ENCODE measurements around the gene ITCH.

ITCH gene

GRCh38 chr20:34538671-34539123 is 175.6 kb downstream of the ITCH start:
- TF ChIP-seq, protein P1, sequence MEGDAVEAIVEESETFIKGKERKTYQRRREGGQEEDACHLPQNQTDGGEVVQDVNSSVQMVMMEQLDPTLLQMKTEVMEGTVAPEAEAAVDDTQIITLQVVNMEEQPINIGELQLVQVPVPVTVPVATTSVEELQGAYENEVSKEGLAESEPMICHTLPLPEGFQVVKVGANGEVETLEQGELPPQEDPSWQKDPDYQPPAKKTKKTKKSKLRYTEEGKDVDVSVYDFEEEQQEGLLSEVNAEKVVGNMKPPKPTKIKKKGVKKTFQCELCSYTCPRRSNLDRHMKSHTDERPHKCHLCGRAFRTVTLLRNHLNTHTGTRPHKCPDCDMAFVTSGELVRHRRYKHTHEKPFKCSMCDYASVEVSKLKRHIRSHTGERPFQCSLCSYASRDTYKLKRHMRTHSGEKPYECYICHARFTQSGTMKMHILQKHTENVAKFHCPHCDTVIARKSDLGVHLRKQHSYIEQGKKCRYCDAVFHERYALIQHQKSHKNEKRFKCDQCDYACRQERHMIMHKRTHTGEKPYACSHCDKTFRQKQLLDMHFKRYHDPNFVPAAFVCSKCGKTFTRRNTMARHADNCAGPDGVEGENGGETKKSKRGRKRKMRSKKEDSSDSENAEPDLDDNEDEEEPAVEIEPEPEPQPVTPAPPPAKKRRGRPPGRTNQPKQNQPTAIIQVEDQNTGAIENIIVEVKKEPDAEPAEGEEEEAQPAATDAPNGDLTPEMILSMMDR (IDR thresholded peaks at IDR 0.05; ENCODE audit: insufficient read depth, low read length, missing control alignments), result peak; percentile 89
- CTCF ChIA-PET, result interaction anchor here (0.6 to 4.0 kb wide), 23 partner anchors 9 to 344 kb away, joined by 3 to 33 read pairs (median 5); partner anchors contain the start of genes DYNLRB1, ITCH and MAP1LC3A
- no peak for DNase-seq (ENCODE audit: low read depth, low spot score)
- H3K4me3 ChIP-seq (ENCODE audit: low read depth, low read length), result no peak overlapping the region
- POLR2A ChIA-PET, result no interaction called here

- CTCF ChIA-PET, result interaction anchor here (0.6 to 4.0 kb wide), 15 partner anchors 9 to 230 kb away, joined by 3 to 33 read pairs (median 9); partner anchors contain the start of genes DYNLRB1 and MAP1LC3A
- TF ChIP-seq, protein P1 (IDR thresholded peaks at IDR 0.05; ENCODE audit: insufficient read depth, low read length, missing control alignments), result no peak
- DNase-seq (ENCODE audit: low read depth, low spot score), result no peak
- POLR2A ChIA-PET, result no interaction called here
- H3K4me3 ChIP-seq (ENCODE audit: low read depth, low read length), result no peak overlapping the region
These were observed 176.7 kb downstream of the ITCH start for GRCh38 chr20:34539756-34540155.

DNA sequence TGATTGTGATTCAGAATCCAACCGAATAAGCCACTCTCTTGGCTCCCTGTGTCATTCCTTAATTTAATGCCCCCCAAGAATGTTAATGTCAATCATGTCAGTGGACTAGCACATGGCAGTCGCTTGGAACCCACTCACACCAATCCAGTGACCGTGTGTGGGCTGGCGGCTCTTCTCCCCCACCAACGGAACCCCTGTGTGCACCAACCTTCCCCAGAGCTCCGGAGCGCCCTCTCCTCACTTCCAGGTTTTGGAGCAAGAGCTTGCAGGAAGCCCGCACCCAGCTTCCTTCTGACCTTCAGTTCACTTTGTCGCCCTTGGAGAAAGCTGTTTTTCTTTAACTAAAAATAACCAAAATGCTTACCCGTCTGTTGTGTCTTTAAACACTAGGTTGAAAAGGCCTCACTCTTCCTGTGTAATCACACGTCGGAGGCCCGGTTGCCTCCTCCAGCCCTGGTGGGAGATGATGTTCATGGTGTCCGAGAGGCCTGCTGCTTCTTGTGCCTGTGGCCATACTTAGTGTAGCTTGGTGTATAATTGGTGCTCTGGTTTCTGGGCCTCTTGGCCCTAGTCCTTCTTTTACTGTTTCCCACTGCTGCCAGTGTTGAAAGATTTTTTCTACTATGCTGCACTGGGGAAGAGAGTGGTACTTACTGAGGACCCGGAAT is 177.7 kb downstream of the ITCH start:
- TF ChIP-seq, protein P1 (IDR thresholded peaks at IDR 0.05; ENCODE audit: insufficient read depth, low read length, missing control alignments), result no peak
- no peak for DNase-seq (ENCODE audit: low read depth, low spot score)
- POLR2A ChIA-PET, result no interaction called here
- CTCF ChIA-PET, result interaction anchor here (0.8 to 4.0 kb wide), 8 partner anchors 8 to 229 kb away, joined by 3 to 33 read pairs (median 14); no protein-coding TSS in a partner anchor
- no peak overlapping the region for H3K4me3 ChIP-seq (ENCODE audit: low read depth, low read length)

- ChIA-PET CTCF (interaction anchor here (1.2 to 4.0 kb wide), 6 partner anchors 11 to 229 kb away, joined by 3 to 33 read pairs (median 14); no protein-coding TSS in a partner anchor), POLR2A (no interaction called here)
- no peak for DNase-seq (ENCODE audit: low read depth, low spot score)
- TF ChIP-seq, protein P1 (IDR thresholded peaks at IDR 0.05; ENCODE audit: insufficient read depth, low read length, missing control alignments), result no peak
- H3K4me3 ChIP-seq (ENCODE audit: low read depth, low read length), result no peak overlapping the region
These were observed 178.3 kb downstream of the ITCH start for GRCh38 chr20:34541264-34541901.

DNA sequence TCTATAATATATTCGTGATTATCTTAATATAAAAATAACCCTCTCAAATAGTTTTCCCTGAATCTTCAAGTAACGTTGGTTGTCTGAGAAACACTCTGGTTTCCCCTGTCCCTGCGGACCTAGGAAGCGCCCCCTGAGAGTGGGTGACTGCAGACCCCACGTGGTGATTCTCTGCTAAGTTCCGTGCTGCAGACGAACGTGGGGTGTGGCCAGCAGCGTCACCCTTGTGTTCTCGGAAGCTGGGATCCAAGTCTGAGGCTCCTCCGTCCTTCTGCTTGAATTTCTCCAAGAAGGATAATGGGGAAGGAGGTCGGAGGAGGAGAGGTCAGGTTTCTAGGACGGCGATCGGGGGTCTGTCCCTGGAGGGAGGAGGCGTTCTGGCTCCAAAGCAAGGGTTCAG is 178.8 kb downstream of the ITCH start:
- TF ChIP-seq, protein P1 (IDR thresholded peaks at IDR 0.05; ENCODE audit: insufficient read depth, low read length, missing control alignments), result no peak
- ChIA-PET CTCF (interaction anchor here (1.2 to 3.7 kb wide), 4 partner anchors 12 to 226 kb away, joined by 3 to 33 read pairs (median 3); no protein-coding TSS in a partner anchor), POLR2A (interaction anchor here (1.0 kb wide), 1 partner anchor 16 kb away, joined by 3 read pairs; no protein-coding TSS in a partner anchor)
- no peak overlapping the region for H3K4me3 ChIP-seq (ENCODE audit: low read depth, low read length)
- no peak for DNase-seq (ENCODE audit: low read depth, low spot score)

DNA sequence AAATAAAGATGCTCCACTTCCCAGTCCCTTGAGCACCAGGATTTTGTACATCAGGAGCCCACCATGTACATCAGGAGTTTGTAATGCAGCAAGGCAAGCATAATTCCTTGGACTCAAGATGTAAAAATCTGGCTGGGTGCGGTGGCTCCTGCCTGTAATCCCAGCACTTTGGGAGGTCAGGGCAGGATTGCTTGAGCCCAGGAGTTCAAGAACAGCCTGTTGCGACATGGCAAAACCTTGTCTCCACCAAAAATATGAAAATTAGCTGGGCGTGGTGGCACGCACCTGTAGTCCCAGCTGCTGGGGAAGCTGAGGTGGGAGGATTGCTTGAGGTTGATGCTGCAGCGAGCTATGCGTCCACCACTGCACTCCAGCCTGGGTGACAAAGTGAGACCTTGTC is 179.4 kb downstream of the ITCH start:
- ChIA-PET CTCF (interaction anchor here (1.4 kb wide), 1 partner anchor 20 kb away, joined by 3 read pairs; no protein-coding TSS in a partner anchor), POLR2A (interaction anchor here (1.0 kb wide), 1 partner anchor 17 kb away, joined by 3 read pairs; no protein-coding TSS in a partner anchor)
- DNase-seq (ENCODE audit: low read depth, low spot score), result no peak
- TF ChIP-seq, protein P1 (IDR thresholded peaks at IDR 0.05; ENCODE audit: insufficient read depth, low read length, missing control alignments), result no peak
- no peak overlapping the region for H3K4me3 ChIP-seq (ENCODE audit: low read depth, low read length)
